Stimulated activated naive CD8-positive, alpha-beta T cell treated with anti-CD3 and anti-CD28 coated beads, Interleukin-15, Interleukin-2, amounts not matched to agents 100 U/mL and 50 U/mL, for 24 hours (primary cell): ENCODE data around the gene ANGEL1.
A peak's percentile ranks its signal among the peaks of the same experiment; 100 is the strongest.

ENCODE experiments used
- ATAC-seq: fragments of 150-1000 bp; cut with Tn5 transposase; one replicate; pipeline ENCODE4 v1.10.0; 2021
- DNase-seq: peaks from one replicate; pipeline ENCODE4 v3.0.0; 2021

The ANGEL1 gene

DNA sequence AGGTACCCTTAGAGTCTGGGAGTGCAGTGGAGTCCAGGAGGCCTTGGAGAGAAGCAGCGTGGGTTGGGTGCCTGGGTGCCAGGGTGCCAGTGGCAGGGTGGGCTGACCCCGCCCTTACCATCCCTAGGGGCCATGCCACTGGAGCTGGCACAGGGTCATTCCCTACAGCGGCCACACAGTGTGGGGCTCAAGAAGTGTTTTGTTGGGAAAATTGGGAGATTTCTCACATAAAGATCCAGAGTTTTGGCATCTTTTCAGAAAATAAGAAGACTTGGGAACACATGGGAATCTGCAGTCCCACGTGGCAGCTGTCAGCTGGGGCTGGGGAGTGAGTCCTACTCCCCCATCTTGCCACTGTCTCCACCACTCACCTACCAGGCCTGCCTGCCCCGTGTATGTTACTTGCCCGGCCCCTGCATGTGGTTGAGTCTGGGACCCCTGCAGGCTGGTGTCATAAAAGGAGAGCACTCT is 47.2 kb downstream of the ANGEL1 start:
- no peak for ATAC-seq

DNA sequence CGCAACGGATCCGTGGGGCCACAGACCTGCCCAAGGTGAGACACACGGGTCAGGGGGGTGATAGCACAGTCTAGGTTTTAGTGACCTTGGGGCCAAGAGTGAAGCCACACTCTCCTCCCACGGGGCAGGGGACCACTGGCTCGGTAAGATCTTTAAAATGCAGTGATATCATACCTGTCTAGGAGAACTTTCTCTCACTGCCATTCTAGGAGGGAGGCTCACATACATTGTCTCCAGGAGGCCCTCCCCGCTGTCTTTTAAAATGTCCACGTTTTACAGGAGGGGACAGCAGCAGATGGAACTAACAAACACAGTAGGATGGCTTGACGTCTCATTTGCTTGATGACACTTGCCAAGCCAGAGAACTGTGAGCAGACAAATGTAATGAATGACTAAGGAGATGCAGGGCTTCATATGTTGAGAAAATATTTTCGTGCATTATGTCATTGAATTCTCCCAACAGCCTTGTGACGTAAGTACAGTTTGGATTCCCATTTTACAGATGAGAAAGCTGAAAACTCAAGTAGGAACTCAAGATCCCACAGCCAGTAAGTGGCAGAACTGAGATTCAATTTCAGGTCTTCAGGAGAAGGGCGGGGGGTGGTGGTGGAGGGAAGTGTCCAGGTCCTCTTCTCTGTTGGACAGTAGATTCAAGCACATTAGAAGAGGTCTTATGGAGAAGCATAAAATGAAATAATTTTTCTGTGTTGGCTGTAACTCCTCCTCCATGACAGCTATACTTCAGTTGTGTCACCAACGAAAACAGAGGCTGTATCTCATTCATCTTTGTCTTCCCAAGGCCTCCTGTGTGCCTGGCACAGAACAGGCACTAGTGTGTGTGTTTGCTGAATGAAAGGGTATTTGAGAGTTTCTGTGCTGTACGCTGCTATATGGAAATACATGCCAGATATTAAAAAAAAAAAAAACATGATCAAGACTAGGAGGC is 49.3 kb downstream of the ANGEL1 start:
- no peak for DNase-seq
- ATAC-seq: no peak

More for the DNA sequence above, 47.2 kb downstream of the ANGEL1 start:
- DNase-seq: no peak

DNA sequence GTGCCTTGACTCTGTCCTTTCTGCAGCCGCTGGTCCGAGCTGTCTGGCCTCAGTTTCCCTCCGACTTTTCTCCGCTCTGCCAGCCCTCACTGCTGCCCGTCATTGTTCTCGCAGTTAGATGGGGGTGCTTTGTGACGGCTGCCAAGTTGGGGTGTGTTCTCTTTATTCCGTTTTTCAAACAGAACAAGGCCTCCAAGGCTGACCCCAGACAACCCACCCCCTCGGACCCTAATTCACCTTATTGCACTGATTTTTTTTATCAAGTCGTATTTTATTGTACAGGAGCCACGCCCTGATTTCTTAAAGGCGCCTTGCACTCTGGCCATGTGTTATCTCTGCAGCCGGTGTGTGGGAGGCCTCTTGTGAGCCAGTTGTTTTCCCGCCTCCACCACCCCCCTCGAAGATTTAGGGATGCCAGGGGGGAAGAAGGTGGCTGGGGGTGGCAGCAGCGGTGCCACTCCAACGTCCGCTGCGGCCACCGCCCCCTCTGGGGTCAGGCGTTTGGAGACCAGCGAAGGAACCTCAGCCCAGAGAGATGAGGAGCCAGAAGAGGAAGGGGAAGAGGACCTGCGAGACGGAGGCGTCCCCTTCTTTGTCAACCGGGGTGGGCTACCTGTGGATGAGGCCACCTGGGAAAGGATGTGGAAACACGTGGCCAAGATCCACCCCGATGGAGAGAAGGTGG is 50.1 kb downstream of the ANGEL1 start:
- no peak for DNase-seq
- no peak for ATAC-seq

DNA sequence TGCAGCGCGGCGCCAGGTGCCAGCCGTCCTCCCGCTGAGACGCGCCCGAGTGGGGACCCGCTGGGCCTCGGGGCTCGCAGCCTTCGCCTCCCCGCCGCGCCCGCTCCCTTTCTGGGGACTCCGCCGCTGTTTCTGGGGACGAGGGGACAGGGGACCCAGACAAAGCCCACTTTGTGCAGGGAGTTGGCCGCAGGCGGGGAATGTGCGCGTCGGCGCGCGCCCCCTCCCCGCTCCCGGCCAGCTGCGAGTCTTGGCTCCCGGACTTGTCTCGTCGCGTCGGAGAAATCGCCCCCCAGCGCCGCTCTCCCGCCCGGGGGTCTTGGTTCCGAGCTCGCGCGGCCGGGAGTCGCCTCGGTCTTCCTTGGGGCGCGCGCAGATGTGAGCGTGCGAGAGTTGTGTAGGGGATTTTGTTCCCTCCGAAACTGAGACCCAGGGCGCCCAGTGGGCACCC is 50.7 kb downstream of the ANGEL1 start:
- no peak for DNase-seq
- ATAC-seq: no peak

DNA sequence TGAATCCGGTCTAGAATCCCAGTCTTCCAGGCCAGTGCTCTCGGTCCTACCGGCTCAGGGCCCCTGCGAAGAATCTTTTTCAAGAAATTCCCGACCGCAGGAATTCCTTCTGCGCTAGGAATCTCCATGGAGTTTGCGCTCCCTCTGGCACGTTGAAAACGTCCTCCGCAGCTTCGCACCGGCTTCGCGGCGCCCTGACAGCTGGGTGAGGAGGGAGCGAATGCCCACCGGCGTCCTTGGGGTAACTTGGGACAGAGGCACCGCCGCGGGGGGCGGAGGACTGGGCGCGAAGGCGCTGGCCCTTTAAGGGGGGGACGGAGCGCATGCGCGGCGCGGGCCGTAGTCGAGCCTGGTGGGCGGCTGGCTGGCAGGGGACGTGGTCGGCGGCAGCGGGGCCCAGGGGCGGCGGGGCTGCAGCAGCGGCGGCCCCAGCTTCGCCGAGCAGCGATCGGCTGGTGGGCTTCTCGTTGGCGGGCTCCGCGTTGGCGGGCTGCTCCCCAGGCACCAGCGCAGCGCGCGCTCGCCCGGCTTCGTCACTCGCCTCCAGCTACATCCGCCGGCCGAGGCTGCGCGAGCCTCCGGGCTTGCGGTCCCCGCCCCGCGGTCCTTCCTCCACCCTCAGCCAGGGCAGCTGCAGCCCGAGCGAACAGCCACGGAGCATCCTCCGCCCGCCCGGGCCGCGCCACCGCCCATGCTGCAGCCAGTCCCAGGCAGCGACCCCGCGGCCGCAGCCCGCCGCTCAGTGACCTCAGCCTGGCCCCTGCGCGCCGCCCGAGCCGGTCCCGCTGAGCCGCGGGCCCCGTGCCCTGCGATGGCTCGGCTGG is 51.3 kb downstream of the ANGEL1 start, which contains the start of gene VASH1:
Gene VASH1, plus strand, starts transcription at position 333 of the 824 bp plus-strand sequence. CDS start 1,354 bp downstream, outside the sequence.
- ATAC-seq (peak; percentile 80), DNase-seq (peak; percentile 73)

DNA sequence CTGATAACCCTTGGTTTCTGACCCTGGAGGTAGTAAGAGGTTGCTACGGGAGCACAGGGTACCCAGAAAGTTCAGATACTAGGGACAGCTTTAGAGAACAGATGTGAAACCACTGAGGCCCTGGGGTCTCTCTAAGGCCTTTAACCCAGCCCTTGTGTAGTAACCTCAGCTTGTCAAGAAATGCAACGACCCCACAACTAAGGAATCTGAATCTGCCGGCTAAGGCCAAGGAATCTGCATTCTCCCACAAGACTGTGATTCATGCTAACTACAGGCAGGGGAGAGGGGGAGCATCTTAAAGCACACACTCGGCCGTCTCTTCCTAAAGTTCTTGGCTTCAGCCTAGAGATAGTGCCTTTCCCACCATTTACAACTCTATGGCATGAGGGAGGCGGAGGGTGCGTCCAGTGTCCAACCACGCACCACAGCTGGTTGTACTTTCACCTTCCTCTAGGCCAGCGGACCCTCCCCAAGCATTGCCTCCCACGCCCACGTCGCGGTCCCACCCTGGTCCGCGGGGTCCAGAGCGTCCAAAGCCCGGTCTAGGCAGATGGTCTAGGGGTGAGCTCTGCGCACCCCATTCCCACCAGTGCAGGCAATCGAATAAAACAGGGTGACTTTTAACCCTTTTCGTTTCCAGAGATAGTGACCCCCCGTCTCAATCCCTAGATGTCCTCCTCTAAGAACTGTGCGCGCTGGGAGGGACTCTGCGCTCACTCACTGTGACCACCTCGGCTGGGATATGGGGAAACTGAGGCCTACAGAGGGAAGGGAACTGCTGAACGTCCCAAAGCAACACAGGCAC is 52.1 kb downstream of the ANGEL1 start:
- no peak for ATAC-seq
- no peak for DNase-seq

DNA sequence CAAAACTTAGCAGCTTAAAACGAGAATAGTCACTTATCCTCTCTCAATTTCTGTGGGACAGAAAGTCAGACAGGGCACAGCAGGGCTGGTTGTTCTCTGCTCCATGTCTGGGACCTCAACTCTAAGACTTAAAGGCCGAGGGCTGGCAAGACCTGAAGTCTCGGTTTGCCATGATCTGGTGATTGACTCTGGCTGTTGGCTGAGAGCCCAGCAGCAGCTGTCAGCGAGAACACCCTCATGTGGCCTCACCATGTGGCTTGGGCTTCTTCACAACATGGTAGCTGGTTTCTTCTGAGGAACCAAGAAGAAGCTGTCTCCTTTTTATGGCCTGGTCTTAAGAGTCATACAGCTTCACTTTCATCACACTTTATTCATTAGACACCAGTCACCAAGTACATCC is 53.1 kb downstream of the ANGEL1 start:
- no peak for DNase-seq
- no peak for ATAC-seq

DNA sequence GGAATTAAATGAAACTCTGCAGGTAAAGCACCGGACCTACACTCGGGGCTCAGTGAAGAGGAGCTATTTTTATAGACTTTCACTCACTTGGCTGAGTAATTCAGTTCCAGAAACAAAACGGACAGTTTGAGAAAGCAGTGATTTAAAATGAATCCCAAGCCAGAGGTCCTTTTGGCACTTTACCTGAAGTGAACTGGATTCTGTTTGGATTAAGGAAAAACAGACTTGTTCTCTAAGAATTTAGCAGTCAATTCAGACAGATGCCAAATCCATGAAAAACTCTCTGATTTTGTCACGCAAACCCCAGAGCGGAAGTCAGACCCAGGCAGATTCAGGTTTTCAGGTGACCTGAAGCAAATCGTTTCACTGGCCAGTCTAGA is 56.3 kb downstream of the ANGEL1 start:
- no peak for ATAC-seq
- DNase-seq: no peak

DNA sequence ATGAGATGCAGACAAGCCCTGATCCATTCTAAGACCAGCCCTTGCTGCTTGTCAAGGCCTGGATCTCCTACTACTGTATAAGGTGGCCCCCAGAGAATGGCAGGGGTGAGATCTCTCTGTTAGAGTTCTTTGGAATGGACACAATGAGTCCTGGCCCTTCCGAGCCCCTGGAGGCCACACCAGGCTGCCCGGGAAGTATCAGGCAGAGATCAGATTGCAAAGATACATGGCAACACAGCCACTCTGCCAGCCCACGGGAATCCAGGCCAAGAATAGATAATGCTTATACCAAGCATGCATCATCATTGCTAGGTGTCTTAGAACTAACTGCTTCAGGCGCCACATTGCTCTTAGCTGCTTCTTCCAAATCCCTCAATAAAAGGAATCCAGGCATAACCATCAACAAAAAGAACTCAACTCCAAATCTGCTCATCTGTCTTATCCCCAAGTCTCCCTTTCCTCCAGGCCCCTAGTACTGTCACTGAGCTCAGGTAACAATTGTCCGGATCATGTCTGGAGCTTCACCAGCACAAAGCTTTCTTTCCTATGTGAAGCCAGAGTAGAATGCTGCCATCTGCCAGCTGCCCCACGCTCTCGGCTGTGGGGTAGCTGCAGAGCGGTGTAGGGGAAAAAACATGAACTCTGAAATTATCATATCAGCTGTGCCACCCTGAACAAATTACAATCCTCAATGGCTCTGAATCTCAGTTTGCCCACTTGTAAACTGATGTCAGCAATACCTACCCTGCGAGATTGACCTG is 56.9 kb downstream of the ANGEL1 start:
- no peak for ATAC-seq
- DNase-seq: no peak

DNA sequence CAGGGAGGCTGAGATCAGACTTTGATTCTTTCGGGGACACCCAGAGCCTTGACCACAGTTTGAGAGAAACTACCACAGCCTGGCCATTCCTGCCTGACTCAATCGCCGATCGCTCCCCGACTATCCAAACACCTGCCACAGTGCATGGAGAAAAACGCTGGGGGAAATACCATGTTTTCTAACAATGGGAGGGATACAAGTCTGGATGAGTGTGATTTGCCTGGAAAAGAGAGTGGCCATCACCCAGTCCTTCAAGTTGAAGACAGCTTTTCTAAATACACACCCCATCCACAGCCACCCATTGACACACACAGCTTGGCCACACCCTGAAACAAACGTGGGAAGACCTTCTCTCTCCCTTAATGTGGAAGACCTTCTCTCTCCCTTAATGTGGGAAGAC is 58.1 kb downstream of the ANGEL1 start:
- no peak for DNase-seq
- no peak for ATAC-seq

DNA sequence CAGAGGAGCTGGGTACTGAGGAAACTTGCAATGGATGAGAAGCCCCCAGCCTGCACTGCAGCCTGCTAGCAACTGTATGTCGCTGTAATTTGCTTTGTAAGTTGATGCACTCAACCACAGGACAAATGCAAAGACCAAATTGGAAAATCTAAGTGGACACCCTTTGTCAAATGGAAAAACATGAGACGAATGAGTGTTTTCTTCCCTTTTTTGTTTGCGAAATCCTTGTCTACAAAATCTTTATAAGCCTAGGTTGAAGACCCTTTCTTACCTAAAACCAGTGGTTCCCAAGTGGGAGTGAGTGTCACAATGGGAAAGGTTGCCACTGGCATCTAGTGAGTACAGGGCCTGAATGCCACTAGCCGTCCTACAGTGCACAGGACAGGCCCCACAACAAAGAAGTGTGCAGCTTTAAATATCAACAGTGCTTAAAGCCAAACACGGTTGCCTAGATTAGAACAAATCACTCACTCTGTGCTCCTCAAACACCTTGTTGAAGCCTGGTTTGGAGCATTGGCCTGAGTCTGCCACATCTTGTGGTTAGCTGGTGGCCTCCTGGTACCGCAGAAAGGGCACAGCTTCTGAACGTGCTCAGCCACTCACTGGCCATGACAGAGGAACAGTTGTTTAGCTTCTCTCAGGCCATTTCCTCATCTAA is 59.0 kb downstream of the ANGEL1 start:
- no peak for ATAC-seq
- DNase-seq: no peak

DNA sequence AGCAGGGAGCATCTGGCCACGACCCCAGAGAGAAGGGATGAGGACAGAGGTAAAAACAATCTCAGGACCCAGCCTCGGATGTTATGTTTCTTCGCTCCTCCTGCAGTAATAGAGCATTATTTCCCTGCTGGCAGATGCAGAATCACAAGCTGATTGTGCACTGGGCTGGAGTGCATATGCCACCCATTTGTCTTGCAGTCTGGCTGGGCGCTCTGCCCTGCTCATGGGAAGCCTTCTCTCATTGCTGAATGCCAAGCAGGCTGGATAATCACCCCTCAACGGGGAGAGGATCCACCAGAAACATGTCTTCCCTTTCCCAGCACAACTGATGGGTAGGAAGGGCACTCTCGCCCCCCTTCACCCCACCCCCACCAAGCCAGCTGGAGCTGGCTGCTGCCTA is 59.9 kb downstream of the ANGEL1 start:
- ATAC-seq: no peak
- DNase-seq: no peak

DNA sequence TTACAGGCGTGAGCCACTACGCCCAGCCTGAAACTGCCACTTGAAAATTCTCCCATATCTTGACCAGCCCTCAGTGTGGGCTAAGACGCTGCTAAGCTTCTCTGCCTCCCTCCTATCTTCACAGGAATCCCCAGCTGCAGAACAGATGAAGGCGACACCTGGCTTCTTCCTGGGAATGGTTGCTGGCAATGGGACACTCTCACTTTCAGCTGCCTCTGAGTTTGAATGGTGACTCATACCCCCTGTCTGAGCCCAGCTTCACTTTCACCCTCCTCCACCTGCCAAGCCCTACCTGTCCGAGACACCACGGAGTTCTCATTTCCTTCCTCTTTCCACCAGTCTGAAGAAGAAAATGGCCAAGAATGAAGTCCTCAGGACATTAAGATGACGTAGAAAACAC is 69.7 kb downstream of the ANGEL1 start:
- DNase-seq: no peak
- ATAC-seq: no peak

DNA sequence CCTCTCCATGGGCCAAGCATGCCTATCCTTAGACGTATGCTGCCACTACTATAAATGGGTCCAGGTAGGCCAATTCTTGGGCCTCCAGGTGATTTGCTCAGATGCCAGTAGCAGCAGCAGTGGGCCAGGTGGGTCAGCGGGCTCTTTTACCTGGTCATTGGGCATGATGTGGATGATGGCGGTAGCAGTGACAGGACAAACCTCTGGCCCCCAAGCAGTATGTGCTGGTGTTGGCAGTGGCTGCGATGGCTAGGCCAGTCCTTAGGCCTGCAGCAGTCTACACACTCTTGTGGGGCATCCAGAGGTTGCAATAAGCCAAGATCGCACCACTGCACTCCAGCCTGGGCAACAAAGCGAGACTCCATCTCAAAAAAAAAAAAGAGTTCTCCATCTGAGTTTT is 70.5 kb downstream of the ANGEL1 start:
- ATAC-seq (no peak), DNase-seq (no peak)

DNA sequence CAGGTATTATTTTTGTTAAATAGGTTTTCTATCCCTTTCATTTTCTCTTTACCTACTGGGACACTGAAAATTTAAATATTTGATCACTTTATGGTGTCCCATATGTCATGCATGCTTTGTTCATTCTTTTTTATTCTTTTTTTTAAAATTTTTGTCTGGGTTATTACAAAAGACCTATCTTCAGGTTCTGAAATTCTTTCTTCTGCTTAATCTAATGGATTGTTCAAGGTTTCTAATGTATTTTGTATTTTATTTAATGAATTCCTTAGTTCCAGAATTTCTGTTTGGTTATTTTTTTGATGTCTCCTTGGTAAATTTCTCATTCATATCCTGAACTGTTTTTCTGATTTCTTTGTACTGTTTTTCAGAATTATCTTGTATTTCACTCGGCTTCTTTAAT is 71.6 kb downstream of the ANGEL1 start:
- ATAC-seq: no peak

More for the DNA sequence above, 71.6 kb downstream of the ANGEL1 start:
- DNase-seq: no peak
